ENCODE results near the gene TMTC3.

DNA sequence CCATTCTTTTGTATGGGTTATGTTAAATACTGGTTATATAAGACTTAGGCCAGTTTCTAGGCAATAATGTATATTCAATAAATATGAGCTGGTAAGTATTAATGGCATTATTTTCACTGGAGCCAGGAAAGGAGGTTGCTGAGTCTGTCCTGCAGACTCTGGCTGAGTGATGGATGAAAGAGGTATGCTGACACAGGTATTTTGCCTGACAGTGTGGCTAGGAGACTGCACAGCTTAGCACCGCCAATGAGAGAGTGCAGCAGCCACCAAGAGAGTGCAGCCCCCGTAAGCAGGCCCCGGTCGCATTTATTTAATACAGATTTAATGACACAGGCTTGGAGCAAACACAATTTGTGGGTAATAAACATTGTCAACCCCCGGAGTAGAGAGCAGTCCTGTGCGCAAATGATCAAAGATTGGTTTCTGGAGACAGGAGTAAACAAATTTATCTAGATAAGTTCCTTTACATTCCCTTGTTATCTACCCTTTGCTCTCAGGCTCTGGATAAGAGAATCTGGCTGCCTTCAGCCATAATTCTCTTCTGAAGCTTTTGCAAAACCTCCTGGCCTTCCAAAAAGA lies 37.4 kb downstream of the TMTC3 start:
- TF ChIP-seq, protein P1, sequence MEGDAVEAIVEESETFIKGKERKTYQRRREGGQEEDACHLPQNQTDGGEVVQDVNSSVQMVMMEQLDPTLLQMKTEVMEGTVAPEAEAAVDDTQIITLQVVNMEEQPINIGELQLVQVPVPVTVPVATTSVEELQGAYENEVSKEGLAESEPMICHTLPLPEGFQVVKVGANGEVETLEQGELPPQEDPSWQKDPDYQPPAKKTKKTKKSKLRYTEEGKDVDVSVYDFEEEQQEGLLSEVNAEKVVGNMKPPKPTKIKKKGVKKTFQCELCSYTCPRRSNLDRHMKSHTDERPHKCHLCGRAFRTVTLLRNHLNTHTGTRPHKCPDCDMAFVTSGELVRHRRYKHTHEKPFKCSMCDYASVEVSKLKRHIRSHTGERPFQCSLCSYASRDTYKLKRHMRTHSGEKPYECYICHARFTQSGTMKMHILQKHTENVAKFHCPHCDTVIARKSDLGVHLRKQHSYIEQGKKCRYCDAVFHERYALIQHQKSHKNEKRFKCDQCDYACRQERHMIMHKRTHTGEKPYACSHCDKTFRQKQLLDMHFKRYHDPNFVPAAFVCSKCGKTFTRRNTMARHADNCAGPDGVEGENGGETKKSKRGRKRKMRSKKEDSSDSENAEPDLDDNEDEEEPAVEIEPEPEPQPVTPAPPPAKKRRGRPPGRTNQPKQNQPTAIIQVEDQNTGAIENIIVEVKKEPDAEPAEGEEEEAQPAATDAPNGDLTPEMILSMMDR (IDR thresholded peaks at IDR 0.05) = no peak
- no peak for TF ChIP-seq POLR2A (IDR thresholded peaks at IDR 0.05)

All from testis (tissue), 2 donors.